Measurements from ENCODE around the gene ELMO1.

Gene ELMO1

GRCh38 chr7:37027104-37027503 is 421.6 kb downstream of the ELMO1 start:
- Histone ChIP-seq H3K79me2 (ENCODE audit: control insufficient read depth, insufficient read depth, low read length, unreplicated experiment) (no peaks in the 10 kb centered on the region), H3K27ac (ENCODE audit: low read depth, low read length) (no peak overlapping the region), H3K4me3 (ENCODE audit: low read depth, low read length) (no peak overlapping the region), H3K4me1 (ENCODE audit: control insufficient read depth, insufficient read depth, low read length, unreplicated experiment) (peaks cover 17% of the 10 kb centered on the region), H3K27me3 (ENCODE audit: insufficient read depth, low read length) (peaks cover 12% of the 10 kb centered on the region; the same call in 1 of the 2 replicates), H2AFZ (ENCODE audit: low read length, unreplicated experiment) (no peak overlapping the region), H3K36me3 (ENCODE audit: insufficient read depth, low read length) (no peaks in the 10 kb centered on the region)

GRCh38 chr7:37018954-37019353 is 429.7 kb downstream of the ELMO1 start:
- H3K79me2 ChIP-seq (ENCODE audit: control insufficient read depth, insufficient read depth, low read length, unreplicated experiment), result no peaks in the 10 kb centered on the region
- H3K27ac ChIP-seq (ENCODE audit: low read depth, low read length), result no peak overlapping the region
- no peak overlapping the region for H2AFZ ChIP-seq (ENCODE audit: low read length, unreplicated experiment)
- no peaks in the 10 kb centered on the region for H3K36me3 ChIP-seq (ENCODE audit: insufficient read depth, low read length)
- no peaks in the 10 kb centered on the region for H3K4me1 ChIP-seq (ENCODE audit: control insufficient read depth, insufficient read depth, low read length, unreplicated experiment)
- H3K27me3 ChIP-seq (ENCODE audit: insufficient read depth, low read length), result peaks cover 4% of the 10 kb centered on the region; the same call in 1 of the 2 replicates
- no peak overlapping the region for H3K4me3 ChIP-seq (ENCODE audit: low read depth, low read length)

GRCh38 chr7:37016064-37016878 is 432.4 kb downstream of the ELMO1 start:
- H3K36me3 ChIP-seq (ENCODE audit: insufficient read depth, low read length), result no peaks in the 10 kb centered on the region
- H3K79me2 ChIP-seq (ENCODE audit: control insufficient read depth, insufficient read depth, low read length, unreplicated experiment), result no peaks in the 10 kb centered on the region
- no peaks in the 10 kb centered on the region for H3K4me1 ChIP-seq (ENCODE audit: control insufficient read depth, insufficient read depth, low read length, unreplicated experiment)
- H3K4me3 ChIP-seq (ENCODE audit: low read depth, low read length), result no peak overlapping the region
- peaks cover 9% of the 10 kb centered on the region for H3K27me3 ChIP-seq (ENCODE audit: insufficient read depth, low read length)
- H3K27ac ChIP-seq (ENCODE audit: low read depth, low read length), result no peak overlapping the region
- H2AFZ ChIP-seq (ENCODE audit: low read length, unreplicated experiment), result no peak overlapping the region

- H3K27ac ChIP-seq (ENCODE audit: low read depth, low read length), result no peak overlapping the region
- no peaks in the 10 kb centered on the region for H3K36me3 ChIP-seq (ENCODE audit: insufficient read depth, low read length)
- H2AFZ ChIP-seq (ENCODE audit: low read length, unreplicated experiment), result no peak overlapping the region
- peaks cover 7% of the 10 kb centered on the region for H3K27me3 ChIP-seq (ENCODE audit: insufficient read depth, low read length)
- no peaks in the 10 kb centered on the region for H3K79me2 ChIP-seq (ENCODE audit: control insufficient read depth, insufficient read depth, low read length, unreplicated experiment)
- H3K4me3 ChIP-seq (ENCODE audit: low read depth, low read length), result no peak overlapping the region
- H3K4me1 ChIP-seq (ENCODE audit: control insufficient read depth, insufficient read depth, low read length, unreplicated experiment), result no peaks in the 10 kb centered on the region
These were observed 433.2 kb downstream of the ELMO1 start for GRCh38 chr7:37015353-37016034.

GRCh38 chr7:37013771-37014170 is 434.9 kb downstream of the ELMO1 start:
- Histone ChIP-seq H3K27ac (ENCODE audit: low read depth, low read length) (no peak overlapping the region), H3K4me3 (ENCODE audit: low read depth, low read length) (no peak overlapping the region), H2AFZ (ENCODE audit: low read length, unreplicated experiment) (no peak overlapping the region), H3K27me3 (ENCODE audit: insufficient read depth, low read length) (peaks cover 15% of the 10 kb centered on the region), H3K36me3 (ENCODE audit: insufficient read depth, low read length) (no peaks in the 10 kb centered on the region), H3K79me2 (ENCODE audit: control insufficient read depth, insufficient read depth, low read length, unreplicated experiment) (no peaks in the 10 kb centered on the region), H3K4me1 (ENCODE audit: control insufficient read depth, insufficient read depth, low read length, unreplicated experiment) (no peaks in the 10 kb centered on the region)

GRCh38 chr7:37011151-37011890 is 437.3 kb downstream of the ELMO1 start:
- no peak overlapping the region for H3K4me3 ChIP-seq (ENCODE audit: low read depth, low read length)
- no peak overlapping the region for H3K27ac ChIP-seq (ENCODE audit: low read depth, low read length)
- no peaks in the 10 kb centered on the region for H3K4me1 ChIP-seq (ENCODE audit: control insufficient read depth, insufficient read depth, low read length, unreplicated experiment)
- peaks cover 15% of the 10 kb centered on the region for H3K27me3 ChIP-seq (ENCODE audit: insufficient read depth, low read length)
- H3K36me3 ChIP-seq (ENCODE audit: insufficient read depth, low read length), result no peaks in the 10 kb centered on the region
- no peaks in the 10 kb centered on the region for H3K79me2 ChIP-seq (ENCODE audit: control insufficient read depth, insufficient read depth, low read length, unreplicated experiment)
- no peak overlapping the region for H2AFZ ChIP-seq (ENCODE audit: low read length, unreplicated experiment)

GRCh38 chr7:37009125-37009675 is 439.5 kb downstream of the ELMO1 start:
- Histone ChIP-seq H3K4me3 (ENCODE audit: low read depth, low read length) (no peak overlapping the region), H3K36me3 (ENCODE audit: insufficient read depth, low read length) (no peaks in the 10 kb centered on the region), H3K27me3 (ENCODE audit: insufficient read depth, low read length) (peaks cover 17% of the 10 kb centered on the region), H2AFZ (ENCODE audit: low read length, unreplicated experiment) (no peak overlapping the region), H3K4me1 (ENCODE audit: control insufficient read depth, insufficient read depth, low read length, unreplicated experiment) (no peaks in the 10 kb centered on the region), H3K27ac (ENCODE audit: low read depth, low read length) (no peak overlapping the region), H3K79me2 (ENCODE audit: control insufficient read depth, insufficient read depth, low read length, unreplicated experiment) (no peaks in the 10 kb centered on the region)

- Histone ChIP-seq H3K27me3 (ENCODE audit: insufficient read depth, low read length) (peaks cover 19% of the 10 kb centered on the region), H2AFZ (ENCODE audit: low read length, unreplicated experiment) (no peak overlapping the region), H3K36me3 (ENCODE audit: insufficient read depth, low read length) (no peaks in the 10 kb centered on the region), H3K4me3 (ENCODE audit: low read depth, low read length) (no peak overlapping the region), H3K79me2 (ENCODE audit: control insufficient read depth, insufficient read depth, low read length, unreplicated experiment) (no peaks in the 10 kb centered on the region), H3K4me1 (ENCODE audit: control insufficient read depth, insufficient read depth, low read length, unreplicated experiment) (no peaks in the 10 kb centered on the region), H3K27ac (ENCODE audit: low read depth, low read length) (no peak overlapping the region)
These were observed 441.0 kb downstream of the ELMO1 start for GRCh38 chr7:37007691-37008090.

GRCh38 chr7:37007268-37007667 is 441.4 kb downstream of the ELMO1 start:
- H3K79me2 ChIP-seq (ENCODE audit: control insufficient read depth, insufficient read depth, low read length, unreplicated experiment), result no peaks in the 10 kb centered on the region
- H3K4me3 ChIP-seq (ENCODE audit: low read depth, low read length), result no peak overlapping the region
- peaks cover 19% of the 10 kb centered on the region for H3K27me3 ChIP-seq (ENCODE audit: insufficient read depth, low read length)
- no peak overlapping the region for H3K27ac ChIP-seq (ENCODE audit: low read depth, low read length)
- H2AFZ ChIP-seq (ENCODE audit: low read length, unreplicated experiment), result no peak overlapping the region
- no peaks in the 10 kb centered on the region for H3K36me3 ChIP-seq (ENCODE audit: insufficient read depth, low read length)
- H3K4me1 ChIP-seq (ENCODE audit: control insufficient read depth, insufficient read depth, low read length, unreplicated experiment), result no peaks in the 10 kb centered on the region

GRCh38 chr7:37006764-37007163 is 441.9 kb downstream of the ELMO1 start:
- Histone ChIP-seq H3K4me1 (ENCODE audit: control insufficient read depth, insufficient read depth, low read length, unreplicated experiment) (no peaks in the 10 kb centered on the region), H3K36me3 (ENCODE audit: insufficient read depth, low read length) (no peaks in the 10 kb centered on the region), H2AFZ (ENCODE audit: low read length, unreplicated experiment) (no peak overlapping the region), H3K27me3 (ENCODE audit: insufficient read depth, low read length) (peaks cover 20% of the 10 kb centered on the region), H3K4me3 (ENCODE audit: low read depth, low read length) (no peak overlapping the region), H3K27ac (ENCODE audit: low read depth, low read length) (no peak overlapping the region), H3K79me2 (ENCODE audit: control insufficient read depth, insufficient read depth, low read length, unreplicated experiment) (no peaks in the 10 kb centered on the region)
